Endothelial cell of umbilical vein (primary cell): Measurements from ENCODE around the gene POU2F3.

Experiments
- CTCF ChIP-seq, 2 donors: IDR thresholded peaks; 1 replicate in 1 of 2; 2 replicates in 1 of 2; pipeline ENCODE4 v1.5.1; 2011; ENCODE audit warnings: low read length in 2 of 2, mild to moderate bottlenecking in 2 of 2, moderate library complexity in 2 of 2, control low read depth in 1 of 2, inconsistent platforms in 1 of 2, low read depth in 1 of 2; ENCODE audit not compliant: insufficient read depth in 1 of 2; ENCODE audit errors: extremely low read depth in 1 of 2
- POLR2A ChIP-seq: IDR thresholded peaks from 2 replicates; pipeline ENCODE4 v1.6.1; 2012; ENCODE audit warnings: low read depth, mild to moderate bottlenecking, control low read depth, low read length

- no peak for TF ChIP-seq CTCF (IDR thresholded peaks at IDR 0.05; ENCODE audit: extremely low read depth in 1 of 2, insufficient read depth in 1 of 2, low read depth in 1 of 2, low read length in 2 of 2)
- TF ChIP-seq POLR2A = no peak
Measured at GRCh38 chr11:120212259-120212878, 27.6 kb upstream of the POU2F3 start.
